ENCODE results near the gene POLQ. TPM values are rescaled to one million over a fixed set of nuclear protein-coding genes. Genes with fewer than 3 reads are reported as not detected.

Gene POLQ
- total RNA-seq: 1.9 and 2.7 TPM in 2 replicates

GRCh38 chr3:121545574-121546455 is at the start of gene POLQ:
Gene POLQ (minus strand): TSS chr3:121545988. CDS start chr3:121545877, 111 bp downstream.

GRCh38 chr3:121592856-121593702 is 47.3 kb upstream of the POLQ start, which contains the start of gene FBXO40:
Gene FBXO40 (plus strand): TSS chr3:121593379. CDS start chr3:121620576, 27,197 bp downstream.

GRCh38 chr3:121567649-121568048 is 21.9 kb upstream of the POLQ start, which contains the start of gene ARGFX:
Gene ARGFX (plus strand): TSS chr3:121567949. CDS start chr3:121570714, 2,765 bp downstream.

Other genes with a start within 250 kb of the POLQ start
- gene ARGFX, start 22.0 kb upstream of the POLQ start, total RNA-seq: not detected in 2 replicates
- gene FBXO40, start 47.4 kb upstream of the POLQ start, total RNA-seq: not detected in 2 replicates
- 0.63 TPM in 1 of 2 replicates, not detected in the other for gene HCLS1, start 114.9 kb upstream of the POLQ start, total RNA-seq
- gene GOLGB1, start 203.8 kb upstream of the POLQ start, total RNA-seq: 40.4 and 67.1 TPM in 2 replicates